Measurements from ENCODE around the gene CCL7. TPM values are rescaled to one million over a fixed set of nuclear protein-coding genes. Genes with fewer than 3 reads are reported as not detected.

CCL7 gene
- total RNA-seq, 1 donor from 2014 or later: not detected

- intact Hi-C loops (cut with micrococcal nuclease): no loop called here
Measured at GRCh38 chr17:34287875-34288274, 17.9 kb downstream of the CCL7 start.

DNA sequence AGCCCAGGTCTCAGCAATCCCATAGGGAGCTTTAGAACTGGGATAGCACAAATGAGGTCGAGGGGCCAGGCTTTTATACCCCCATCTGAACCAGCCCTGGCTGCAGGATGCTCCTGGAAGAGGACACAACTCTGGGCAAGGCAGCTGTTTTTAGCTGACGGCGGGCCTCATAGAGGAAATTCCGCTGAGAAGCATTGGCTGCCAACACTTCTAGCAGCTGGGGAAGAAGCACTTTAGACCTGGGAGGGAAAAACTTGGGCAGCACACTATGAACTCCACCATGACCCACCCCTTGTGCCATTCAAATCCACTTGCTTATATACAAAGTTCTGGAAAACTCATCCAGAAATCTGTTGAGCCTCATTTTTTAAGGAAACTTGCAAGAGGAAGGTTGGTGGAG, 20.6 kb downstream of the CCL7 start:
- intact Hi-C loops (cut with micrococcal nuclease): no loop called here

- intact Hi-C loops (cut with micrococcal nuclease): no loop called here
Measured at GRCh38 chr17:34291721-34292348, 21.8 kb downstream of the CCL7 start.

DNA sequence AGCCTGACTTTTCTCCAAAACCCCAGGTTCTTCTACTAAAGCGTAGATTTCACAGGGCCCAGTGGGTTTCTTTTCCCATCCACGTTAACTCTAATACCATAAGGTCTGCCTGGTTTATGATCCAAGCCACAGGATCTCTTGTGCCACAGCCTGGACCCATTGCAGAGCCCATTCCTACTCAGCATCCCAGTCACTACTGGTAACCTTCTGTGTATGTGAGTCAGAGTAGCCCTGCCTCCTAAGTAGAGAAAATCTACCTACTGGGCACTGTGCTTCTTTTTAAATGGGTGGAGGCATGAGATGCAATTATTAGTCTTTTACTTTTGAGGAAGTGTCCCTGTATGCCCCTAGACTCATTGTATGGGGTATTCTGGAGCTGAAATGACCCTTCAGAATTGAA, 29.0 kb downstream of the CCL7 start:
- intact Hi-C loops (cut with micrococcal nuclease): no loop called here

GRCh38 chr17:34299956-34300577, 30.0 kb downstream of the CCL7 start:
- intact Hi-C loops (cut with micrococcal nuclease): no loop called here

- intact Hi-C loops (cut with micrococcal nuclease): no loop called here
Measured at GRCh38 chr17:34300652-34301370, 30.8 kb downstream of the CCL7 start.

DNA sequence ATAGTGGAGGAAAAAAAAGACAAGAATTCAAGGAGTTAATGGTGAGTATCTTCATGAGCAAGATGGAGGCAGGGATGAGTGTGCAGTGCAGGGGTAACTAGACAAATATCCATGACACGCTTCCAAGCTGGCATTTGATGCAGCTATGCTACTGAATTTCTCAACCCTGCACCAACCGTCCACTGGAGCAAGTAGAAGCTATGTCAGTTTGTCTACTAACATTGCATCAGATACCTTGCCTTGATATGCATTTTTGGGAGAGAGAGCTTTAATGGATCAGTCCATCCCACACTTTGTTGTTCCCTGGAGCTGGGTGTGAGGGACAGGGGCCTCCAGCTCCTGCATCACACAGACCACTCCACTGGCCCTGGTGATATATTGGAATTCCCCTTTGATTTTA, 32.0 kb downstream of the CCL7 start:
- intact Hi-C loops (cut with micrococcal nuclease): no loop called here

GRCh38 chr17:34302636-34303035, 32.6 kb downstream of the CCL7 start:
- intact Hi-C loops (cut with micrococcal nuclease): no loop called here

DNA sequence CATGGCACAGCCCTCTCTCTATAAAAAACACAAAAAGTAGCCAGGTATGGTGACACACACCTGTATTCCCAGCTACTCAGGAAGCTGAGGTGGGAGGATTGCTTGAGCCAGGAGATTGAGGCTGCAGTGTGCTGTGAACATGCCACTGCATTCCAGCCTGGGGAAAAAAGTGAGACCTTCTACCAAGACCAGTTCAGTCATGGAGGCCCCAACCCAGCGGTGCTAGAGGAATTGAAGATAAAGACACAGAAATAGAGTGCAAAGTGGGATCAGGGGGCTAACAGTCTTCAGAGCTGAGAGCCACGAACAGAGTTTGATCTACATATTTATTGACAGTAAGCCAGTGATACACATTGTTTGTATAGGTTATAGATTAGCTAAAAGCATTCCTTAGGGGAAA, 33.6 kb downstream of the CCL7 start:
- intact Hi-C loops (cut with micrococcal nuclease): no loop called here

DNA sequence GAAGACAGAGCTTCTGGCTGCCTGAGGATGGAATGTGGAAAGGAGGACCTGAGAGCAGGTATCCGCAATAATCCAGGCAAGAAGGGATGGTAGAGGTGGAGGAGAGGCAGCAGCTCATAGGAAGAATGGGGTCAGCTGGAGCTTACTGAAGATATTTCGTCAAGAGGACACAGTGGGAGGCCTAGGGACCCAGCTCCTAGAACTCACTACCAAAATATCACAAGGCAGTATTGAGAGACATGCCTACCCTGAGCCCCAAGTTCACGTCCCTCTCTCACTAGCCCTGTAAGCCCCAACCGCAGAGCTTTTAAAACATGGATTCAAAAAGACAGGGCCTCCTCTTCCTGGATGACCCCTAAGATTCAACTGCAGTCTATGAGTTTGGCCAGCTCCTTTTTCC, 35.0 kb downstream of the CCL7 start:
- intact Hi-C loops (cut with micrococcal nuclease): no loop called here

- intact Hi-C loops (cut with micrococcal nuclease): no loop called here
Measured at GRCh38 chr17:34305606-34306005, 35.6 kb downstream of the CCL7 start.

GRCh38 chr17:34306466-34306865, 36.4 kb downstream of the CCL7 start:
- intact Hi-C loops (cut with micrococcal nuclease): no loop called here

DNA sequence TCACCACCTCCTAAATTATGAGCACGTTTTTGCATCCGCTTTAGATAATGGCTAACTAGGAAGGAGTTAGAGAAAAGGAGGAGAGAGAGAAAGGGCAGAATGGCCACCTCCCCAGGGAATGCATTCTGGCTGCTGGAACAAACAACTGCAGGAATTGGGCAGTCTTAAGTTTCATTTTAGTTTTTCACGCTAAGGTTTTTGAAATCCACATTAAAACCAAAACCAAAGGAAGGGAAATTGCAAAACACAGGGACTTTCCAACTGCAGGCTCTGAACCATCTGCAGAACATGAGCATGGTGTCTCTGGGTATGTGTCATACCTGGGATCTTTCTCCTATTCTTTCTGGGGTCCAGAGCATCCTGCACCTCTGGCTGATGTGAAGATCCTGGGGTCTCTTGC, 37.1 kb downstream of the CCL7 start:
- intact Hi-C loops (cut with micrococcal nuclease): no loop called here

DNA sequence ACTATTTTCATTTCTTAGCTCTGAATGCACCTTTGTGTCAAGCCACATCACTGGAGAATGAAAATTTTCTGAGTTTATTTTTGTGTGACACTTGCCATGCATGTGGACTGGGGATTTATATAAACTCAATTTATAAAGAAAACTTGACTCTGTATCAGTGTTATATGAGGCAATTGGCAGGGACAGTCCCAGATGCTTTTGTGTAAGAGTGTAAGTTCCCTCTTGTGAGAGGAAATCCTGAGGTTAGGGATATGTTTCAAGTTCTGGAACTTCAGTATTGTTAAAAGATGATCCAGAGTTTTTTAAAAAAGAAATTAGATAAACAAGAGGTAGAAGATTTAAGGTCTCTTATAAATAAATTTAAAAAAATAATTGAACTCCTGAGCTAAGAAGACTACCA, 38.4 kb downstream of the CCL7 start:
- intact Hi-C loops (cut with micrococcal nuclease): no loop called here

GRCh38 chr17:34311291-34311690, 41.3 kb downstream of the CCL7 start:
- intact Hi-C loops (cut with micrococcal nuclease): no loop called here

DNA sequence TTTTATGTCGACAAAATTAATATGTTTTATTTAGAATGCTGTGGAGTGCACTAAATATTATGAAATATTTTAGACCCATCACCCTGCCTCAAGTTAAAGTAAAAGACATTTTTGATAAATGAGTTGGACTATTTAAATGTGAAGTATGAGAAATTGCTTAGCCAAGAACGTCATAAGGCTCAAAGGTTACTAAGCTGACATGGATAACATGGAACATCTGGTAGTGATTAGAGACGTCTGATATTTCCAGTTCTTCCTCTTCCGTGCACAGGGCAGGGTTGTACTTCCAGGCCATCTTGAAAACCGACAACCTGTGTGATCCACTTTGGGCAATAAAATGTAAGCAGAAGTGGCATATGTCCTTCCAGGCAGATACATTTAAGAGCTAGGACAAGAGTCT, 42.1 kb downstream of the CCL7 start:
- intact Hi-C loops (cut with micrococcal nuclease): no loop called here

GRCh38 chr17:34313164-34313563, 43.1 kb downstream of the CCL7 start:
- intact Hi-C loops (cut with micrococcal nuclease): no loop called here

GRCh38 chr17:34314279-34314678, 44.3 kb downstream of the CCL7 start:
- intact Hi-C loops (cut with micrococcal nuclease): no loop called here

GRCh38 chr17:34318474-34318873, 48.5 kb downstream of the CCL7 start:
- intact Hi-C loops (cut with micrococcal nuclease): no loop called here

DNA sequence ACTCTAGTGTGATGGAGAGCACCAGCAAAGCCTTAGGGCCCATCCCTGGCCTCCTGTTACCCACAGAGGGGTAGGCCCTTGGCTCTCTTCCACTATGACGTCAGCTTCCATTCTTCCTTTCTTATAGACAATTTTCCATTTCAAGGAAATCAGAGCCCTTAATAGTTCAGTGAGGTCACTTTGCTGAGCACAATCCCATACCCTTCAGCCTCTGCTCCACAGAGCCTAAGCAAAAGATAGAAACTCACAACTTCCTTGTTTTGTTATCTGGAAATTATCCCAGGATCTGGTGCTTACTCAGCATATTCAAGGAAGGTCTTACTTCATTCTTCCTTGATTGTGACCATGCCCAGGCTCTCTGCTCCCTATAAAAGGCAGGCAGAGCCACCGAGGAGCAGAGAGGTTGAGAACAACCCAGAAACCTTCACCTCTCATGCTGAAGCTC, 49.0 kb downstream of the CCL7 start, which contains the start of gene CCL8:
Gene CCL8, plus strand, starts transcription at position 397 of the 445 bp plus-strand sequence. CDS start 67 bp downstream, outside the sequence.
- intact Hi-C loops (cut with micrococcal nuclease): no loop called here
